HL-60 (cell line): ENCODE measurements around the gene DOHH.

ENCODE experiments used
- POLR2AphosphoS5 ChIP-seq: IDR thresholded peaks from 2 replicates; pipeline ENCODE4 v1.6.1; 2012; ENCODE audit warnings: low read depth
- TF ChIP-seq, protein P1 (sequence below): IDR thresholded peaks from one replicate; pipeline ENCODE4 v1.5.1; 2011; ENCODE audit warnings: low read length, control low read depth, inconsistent platforms; ENCODE audit not compliant: insufficient read depth
- TF ChIP-seq, protein P2 (sequence below): IDR thresholded peaks from 2 replicates; pipeline ENCODE4 v1.6.1; 2012; ENCODE audit warnings: low read depth; ENCODE audit not compliant: insufficient replicate concordance

DNA sequence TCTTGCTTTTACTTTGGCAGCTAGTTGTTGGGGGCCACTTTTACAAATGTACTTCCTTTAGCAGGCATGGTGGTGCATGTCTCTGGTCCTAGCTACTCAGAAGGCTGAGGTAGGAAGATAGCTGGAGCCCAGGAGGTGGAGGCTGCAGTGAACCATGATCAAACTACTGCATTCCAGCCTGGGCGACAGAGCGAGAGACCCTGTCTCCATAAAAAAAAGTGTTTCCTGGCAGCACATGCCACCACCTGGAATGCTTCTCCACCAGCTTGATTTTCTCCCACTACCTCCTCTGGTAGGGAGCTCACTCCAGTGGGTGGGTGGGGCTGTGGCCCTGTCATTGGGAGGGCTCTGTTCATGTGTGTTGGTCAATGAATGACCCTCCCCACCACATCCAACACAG is 18.2 kb upstream of the DOHH start:
- TF ChIP-seq, protein P1, sequence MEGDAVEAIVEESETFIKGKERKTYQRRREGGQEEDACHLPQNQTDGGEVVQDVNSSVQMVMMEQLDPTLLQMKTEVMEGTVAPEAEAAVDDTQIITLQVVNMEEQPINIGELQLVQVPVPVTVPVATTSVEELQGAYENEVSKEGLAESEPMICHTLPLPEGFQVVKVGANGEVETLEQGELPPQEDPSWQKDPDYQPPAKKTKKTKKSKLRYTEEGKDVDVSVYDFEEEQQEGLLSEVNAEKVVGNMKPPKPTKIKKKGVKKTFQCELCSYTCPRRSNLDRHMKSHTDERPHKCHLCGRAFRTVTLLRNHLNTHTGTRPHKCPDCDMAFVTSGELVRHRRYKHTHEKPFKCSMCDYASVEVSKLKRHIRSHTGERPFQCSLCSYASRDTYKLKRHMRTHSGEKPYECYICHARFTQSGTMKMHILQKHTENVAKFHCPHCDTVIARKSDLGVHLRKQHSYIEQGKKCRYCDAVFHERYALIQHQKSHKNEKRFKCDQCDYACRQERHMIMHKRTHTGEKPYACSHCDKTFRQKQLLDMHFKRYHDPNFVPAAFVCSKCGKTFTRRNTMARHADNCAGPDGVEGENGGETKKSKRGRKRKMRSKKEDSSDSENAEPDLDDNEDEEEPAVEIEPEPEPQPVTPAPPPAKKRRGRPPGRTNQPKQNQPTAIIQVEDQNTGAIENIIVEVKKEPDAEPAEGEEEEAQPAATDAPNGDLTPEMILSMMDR: no peak
- TF ChIP-seq, protein P2, sequence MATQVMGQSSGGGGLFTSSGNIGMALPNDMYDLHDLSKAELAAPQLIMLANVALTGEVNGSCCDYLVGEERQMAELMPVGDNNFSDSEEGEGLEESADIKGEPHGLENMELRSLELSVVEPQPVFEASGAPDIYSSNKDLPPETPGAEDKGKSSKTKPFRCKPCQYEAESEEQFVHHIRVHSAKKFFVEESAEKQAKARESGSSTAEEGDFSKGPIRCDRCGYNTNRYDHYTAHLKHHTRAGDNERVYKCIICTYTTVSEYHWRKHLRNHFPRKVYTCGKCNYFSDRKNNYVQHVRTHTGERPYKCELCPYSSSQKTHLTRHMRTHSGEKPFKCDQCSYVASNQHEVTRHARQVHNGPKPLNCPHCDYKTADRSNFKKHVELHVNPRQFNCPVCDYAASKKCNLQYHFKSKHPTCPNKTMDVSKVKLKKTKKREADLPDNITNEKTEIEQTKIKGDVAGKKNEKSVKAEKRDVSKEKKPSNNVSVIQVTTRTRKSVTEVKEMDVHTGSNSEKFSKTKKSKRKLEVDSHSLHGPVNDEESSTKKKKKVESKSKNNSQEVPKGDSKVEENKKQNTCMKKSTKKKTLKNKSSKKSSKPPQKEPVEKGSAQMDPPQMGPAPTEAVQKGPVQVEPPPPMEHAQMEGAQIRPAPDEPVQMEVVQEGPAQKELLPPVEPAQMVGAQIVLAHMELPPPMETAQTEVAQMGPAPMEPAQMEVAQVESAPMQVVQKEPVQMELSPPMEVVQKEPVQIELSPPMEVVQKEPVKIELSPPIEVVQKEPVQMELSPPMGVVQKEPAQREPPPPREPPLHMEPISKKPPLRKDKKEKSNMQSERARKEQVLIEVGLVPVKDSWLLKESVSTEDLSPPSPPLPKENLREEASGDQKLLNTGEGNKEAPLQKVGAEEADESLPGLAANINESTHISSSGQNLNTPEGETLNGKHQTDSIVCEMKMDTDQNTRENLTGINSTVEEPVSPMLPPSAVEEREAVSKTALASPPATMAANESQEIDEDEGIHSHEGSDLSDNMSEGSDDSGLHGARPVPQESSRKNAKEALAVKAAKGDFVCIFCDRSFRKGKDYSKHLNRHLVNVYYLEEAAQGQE: no peak
- no peak for TF ChIP-seq POLR2AphosphoS5
